Measurements from ENCODE around the gene TPST1.
"Not testable (repeated sequence)": the region's sequence is repeated elsewhere in the genome, so short reads cannot be mapped to it uniquely, and the experiment has no call there.

Gene TPST1

DNA sequence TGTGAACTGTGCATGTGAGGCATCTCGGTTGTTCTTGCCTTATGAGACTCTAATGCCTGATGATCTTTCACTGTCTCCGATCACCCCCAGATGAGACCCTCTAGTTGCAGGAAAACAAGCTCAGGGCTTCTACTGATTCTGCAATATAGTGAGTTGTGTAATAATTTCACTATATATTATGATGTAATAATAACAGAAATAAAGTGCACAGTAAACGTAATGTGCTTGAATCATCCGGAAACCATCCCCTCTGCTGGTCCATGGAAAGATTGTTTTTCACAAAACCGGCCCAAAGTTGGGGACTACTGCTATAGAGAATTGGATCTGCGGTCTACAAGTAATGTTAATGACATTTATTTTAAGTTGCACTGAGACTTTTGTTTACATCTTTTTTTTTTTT is 126.7 kb downstream of the TPST1 start:
- no peak for DNase-seq (ENCODE audit: low spot score)

DNA sequence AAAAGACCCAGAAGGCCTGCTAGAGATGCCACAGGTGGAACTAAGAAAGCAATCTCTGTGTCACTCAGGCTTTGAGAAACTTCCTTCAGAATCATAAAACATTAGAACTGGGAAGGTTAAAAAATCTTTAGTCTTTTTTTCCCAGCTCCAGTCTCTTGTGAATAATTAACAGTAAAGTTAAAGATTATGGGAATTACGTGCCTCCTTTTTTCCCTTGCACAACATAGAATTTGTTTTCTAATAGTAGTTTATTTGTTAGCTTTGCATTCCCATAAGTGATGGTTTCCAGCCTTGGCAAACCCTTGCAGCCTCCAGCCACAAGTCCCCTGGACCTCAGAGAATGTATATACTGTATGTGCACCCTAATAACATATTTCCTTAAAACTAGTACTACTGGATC is 128.3 kb downstream of the TPST1 start:
- DNase-seq (ENCODE audit: low spot score): no peak

DNA sequence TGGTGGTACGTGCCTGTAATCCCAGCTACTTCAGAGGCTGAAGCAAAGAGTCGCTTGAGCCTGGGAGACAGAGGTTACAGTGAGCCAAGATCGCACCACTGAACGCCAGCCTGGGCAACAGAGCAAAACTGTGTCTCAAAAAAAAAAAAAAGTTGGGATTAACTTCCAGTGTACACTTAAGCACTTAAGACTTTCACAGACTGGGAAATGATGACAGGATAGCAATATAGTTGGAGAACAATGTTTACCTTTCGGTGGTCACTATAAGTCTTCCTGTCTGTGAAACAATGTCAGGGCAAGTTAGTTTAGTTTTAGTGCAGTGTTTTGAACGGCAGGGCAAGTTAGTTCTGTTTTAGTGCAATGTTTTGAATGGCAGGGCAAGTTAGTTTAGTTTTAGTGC is 130.2 kb downstream of the TPST1 start:
- DNase-seq (ENCODE audit: low spot score): no peak

DNA sequence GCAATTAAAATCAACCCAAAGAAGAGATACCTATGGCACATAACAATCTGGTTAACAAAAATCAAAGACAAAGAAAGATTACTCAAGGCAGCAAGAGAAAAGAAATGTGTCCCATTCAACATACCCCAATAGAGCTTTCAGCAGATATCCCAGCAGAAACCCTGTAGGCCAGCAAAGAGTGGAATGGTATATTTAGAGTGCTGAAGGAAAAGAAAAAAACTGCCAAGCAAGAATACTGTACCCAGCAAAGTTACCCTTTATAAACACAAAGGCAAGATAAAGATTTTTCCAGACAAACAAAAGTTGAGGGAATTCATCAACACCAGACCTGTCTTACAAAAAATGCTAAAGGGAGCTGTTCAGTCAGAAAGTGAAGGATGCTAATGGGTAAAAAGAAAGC is 131.6 kb downstream of the TPST1 start:
- DNase-seq (ENCODE audit: low spot score): no peak

DNA sequence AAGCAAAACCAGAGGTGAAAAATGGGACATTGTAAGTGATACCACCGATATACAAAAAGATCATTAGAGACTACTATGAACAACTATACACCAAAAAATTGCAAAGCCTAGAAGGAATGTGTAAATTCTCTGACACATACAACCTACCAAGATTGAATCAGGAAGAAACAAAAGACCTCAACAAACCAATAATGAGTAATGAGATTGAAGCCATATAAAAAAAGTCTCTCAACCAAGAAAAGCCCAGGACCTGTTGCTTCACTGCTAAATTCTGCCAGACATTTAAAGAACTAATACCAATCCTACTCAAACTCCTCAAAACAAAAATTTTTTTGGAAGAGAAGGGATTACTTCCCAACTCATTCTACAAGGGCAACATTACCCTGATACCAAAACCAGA is 134.0 kb downstream of the TPST1 start:
- DNase-seq (ENCODE audit: low spot score): no peak

DNA sequence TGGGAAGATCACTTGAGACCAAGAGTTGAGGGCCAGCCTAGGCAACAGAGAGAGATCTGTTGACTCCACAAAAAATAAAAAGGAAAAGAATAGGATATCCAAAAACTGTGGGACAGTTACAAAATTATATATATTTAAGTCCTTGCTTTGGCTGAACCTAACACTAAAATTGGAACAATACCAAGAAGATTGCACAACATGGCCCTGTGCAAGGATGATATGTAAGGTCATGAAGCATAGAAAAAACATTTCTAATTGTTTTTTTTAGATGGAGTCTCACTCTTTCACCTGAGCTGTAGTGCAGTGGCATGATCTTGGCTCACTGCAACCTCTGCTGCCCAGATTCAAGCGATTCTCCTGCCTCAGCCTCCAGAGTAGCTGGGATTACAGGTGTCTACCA is 139.0 kb downstream of the TPST1 start:
- no peak for DNase-seq (ENCODE audit: low spot score)

DNA sequence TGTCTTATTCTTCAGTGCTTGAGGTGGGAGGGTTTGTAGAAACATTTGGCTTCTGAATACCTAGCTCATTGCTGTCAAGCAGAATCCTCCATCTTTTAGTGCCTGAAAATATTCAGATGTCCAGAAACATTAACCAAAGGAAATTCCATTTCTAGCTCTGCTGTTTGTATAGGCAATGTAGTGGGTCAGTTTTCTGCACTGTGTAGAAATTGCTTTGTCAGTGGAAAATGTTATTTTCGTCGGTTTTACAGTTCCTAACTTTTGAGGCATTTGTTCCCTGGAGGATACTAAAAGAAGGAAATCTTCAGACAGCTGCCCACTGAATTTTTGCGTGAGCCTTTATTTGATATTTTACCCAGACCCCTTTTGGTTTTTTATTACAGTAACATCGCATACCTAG is 143.4 kb downstream of the TPST1 start:
- DNase-seq (ENCODE audit: low spot score): no peak

DNA sequence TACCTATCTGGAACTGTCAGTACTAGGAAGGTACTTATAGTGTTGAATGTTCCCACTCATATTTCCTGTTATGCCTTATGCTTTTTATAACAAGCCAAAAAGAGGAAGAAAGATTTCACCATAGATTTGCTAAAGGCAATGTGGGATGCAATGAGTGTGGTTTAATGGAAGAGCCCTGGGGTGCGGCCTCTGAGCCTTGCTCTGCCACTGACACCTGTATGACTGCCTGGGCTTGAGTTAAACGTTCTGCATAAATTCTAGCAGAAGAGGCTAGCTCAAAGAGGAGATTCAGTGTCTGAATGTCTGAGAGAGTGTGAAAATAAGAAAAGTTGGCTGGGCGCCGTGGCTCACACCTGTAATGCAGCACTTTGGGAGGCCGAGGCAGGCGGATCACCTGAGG is 143.8 kb downstream of the TPST1 start:
- no peak for DNase-seq (ENCODE audit: low spot score)

DNA sequence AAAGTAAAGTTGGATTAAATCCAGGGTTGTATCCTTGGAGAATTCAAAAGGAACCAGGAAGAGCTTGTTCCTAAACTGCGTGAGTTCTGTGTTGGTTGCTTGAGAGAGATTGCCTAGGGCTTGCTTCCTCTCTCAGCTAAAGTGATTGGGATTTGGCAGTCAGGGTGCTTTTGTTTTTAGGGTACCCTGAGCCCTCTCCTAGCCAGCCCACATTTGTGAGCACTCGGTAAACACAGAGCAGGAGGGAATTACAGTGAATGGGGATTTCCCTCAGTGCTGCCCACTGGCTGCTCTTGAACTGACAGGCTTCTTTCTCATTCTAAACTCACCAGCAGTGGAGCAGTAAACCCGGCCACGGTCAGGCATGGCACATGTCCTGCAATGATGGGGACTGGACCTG is 146.9 kb downstream of the TPST1 start:
- DNase-seq (ENCODE audit: low spot score): no peak

DNA sequence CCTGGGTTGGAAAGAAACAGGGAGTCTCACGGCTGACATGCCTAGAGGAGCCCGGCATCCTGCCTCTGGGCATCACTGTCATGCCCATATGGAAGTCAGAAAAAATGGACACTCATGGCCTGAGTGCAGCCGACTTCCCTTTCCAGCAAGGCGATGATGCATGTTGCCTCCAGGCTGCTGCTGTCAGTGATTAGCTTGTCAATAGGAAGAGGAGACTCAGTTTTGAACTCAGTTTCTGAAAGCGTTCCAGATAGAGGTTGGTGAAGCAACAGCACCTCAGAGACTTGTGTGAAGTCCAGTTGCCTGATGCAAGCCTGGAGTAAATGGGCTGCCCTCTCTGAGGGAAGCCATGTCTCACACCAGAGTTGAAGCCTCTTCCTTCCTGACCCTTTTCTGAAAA is 148.4 kb downstream of the TPST1 start:
- no peak for DNase-seq (ENCODE audit: low spot score)

DNA sequence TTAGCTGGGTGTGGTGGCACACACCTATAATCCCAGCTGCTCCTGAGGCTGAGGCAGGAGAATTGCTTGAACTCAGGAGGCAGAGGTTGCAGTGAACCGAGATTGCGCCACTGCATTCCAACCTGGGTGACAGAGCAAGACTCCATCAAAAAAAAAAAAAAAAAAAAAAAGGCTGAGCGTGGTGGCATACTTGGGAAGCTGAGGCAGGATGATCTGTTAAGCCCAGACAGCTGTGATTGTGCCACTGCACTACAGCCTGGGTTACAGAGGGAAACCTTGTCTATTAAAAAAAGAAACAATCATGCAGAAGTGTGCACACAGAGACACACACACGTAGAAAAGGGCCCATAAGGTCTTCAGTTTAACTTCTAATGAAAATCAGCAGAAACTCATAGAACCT is 150.6 kb downstream of the TPST1 start:
- no peak for DNase-seq (ENCODE audit: low spot score)

DNA sequence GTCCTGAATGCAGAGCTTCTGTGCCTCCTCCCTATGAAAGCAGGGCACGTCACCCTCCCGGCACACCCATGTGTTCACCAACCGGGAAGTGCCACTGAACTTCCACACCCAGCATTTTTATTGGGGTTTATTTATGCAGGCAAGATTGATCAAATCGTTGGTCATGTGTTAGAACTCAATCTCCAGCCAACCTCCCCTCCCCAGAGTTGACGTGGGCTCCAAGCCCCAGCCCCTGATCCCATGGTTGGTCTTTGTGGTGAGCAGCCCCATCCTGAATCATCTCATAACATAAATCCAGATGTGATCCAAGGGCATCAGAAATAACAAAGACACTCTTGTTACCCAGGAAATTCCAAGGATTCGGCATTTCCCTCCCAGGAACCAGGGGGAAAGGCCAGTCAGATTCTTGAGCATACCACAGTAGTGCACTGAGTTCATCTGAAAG is 151.2 kb downstream of the TPST1 start:
- DNase-seq (ENCODE audit: low spot score): no peak

DNA sequence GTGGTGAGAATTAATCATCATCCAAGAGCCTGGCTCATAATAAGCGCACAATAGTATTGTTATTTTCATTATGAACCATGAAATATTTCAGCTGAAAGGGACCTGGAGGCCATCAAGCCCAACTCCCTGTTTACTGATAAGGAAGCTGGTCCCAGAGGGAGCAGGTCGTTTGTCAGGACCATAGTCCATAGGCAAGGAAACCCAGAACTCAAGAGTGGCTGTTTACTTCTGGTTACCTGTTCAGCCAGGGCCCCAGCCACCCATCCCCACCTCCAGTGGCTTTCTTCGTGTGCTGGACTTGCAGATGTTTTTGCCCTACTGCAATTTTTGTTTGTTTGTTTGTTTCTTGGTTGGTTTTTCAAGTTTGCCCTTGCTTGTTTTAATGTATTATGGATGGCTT is 152.0 kb downstream of the TPST1 start:
- no peak for DNase-seq (ENCODE audit: low spot score)

DNA sequence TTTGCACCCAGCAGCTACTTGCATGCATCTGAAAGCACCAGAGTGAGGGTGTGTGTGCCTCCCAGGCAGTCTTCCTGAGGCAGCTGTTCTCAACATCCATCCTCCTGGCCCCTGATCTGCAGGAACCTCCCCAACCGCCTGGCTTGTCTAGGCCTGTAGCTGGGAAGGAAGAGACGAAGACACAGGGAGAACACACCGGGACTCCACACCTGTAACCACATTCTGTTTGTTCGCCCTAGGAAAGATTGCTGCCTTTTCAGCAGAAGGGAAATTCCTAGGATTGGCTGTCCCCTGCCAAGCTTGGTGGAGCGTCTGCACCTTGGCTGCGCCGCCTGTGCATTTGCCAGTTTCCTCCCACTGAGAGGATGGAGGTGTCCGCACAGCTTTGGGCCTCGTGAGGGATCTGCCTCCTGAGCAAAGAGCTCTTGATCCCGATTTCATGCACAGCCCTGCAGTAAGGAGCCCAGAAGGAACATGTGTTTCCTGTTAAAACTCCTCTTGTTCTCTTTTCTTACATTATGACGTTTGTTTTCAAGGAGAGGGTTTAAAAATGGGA is 154.6 kb downstream of the TPST1 start:
- DNase-seq (ENCODE audit: low spot score): no peak

DNA sequence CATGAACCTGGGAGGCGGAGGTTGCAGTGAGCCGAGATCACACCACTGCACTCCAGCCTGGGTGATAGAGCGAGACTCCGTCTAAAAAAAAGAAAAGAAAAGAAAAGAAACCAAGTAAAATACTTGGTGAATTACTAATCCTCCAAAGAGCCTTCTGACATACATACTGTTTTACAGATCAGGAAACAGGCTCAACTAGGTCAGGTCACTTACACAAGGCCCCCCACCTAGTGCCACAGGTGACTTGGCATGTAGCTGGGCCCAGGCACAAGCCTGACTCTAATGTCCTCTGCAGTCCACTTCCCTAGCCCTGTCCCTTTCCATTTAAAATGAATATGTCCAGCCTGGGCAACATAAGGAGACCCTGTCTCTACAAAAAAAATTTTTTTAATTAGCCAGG is 157.0 kb downstream of the TPST1 start:
- DNase-seq (ENCODE audit: low spot score): no peak

DNA sequence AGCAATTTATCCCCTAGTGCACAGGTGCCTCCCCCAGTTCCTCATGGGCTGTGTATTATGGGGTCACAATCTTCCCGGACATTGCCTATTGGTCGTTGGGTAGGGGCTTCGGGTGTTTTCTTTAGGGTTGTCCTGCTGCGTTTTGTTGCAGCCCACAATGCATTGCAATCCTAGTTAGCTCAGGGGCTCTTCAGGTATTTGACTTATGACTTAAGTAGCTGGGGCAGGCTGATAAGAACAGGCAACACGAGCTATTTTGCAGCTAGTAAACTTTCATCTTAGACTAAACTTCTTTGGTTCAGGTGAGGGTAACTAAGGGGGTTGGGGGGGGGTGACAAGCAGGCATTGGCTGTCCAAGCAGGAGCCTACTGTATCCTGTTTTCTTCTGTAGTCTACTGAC is 158.5 kb downstream of the TPST1 start:
- DNase-seq (ENCODE audit: low spot score): no peak

DNA sequence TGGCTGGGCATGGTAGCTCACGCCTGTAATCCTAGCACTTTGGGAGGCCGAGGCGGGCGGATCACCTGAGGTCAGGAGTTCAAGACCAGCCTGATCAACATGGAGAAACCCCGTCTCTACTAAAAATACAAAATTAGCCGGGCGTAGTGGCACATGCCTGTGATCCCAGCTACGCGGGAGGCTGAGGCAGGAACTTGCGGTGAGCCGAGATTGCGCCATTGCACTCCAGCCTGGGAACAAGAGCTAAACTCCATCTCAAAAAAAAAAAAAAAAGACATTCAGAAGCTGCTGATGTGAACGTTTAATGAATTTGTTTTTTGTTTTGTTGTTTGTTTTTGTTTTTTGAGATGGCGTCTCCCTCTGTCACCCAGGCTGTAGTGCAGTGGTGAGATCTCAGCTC is 159.9 kb downstream of the TPST1 start:
- not testable (repeated sequence) for DNase-seq (ENCODE audit: low spot score)

DNA sequence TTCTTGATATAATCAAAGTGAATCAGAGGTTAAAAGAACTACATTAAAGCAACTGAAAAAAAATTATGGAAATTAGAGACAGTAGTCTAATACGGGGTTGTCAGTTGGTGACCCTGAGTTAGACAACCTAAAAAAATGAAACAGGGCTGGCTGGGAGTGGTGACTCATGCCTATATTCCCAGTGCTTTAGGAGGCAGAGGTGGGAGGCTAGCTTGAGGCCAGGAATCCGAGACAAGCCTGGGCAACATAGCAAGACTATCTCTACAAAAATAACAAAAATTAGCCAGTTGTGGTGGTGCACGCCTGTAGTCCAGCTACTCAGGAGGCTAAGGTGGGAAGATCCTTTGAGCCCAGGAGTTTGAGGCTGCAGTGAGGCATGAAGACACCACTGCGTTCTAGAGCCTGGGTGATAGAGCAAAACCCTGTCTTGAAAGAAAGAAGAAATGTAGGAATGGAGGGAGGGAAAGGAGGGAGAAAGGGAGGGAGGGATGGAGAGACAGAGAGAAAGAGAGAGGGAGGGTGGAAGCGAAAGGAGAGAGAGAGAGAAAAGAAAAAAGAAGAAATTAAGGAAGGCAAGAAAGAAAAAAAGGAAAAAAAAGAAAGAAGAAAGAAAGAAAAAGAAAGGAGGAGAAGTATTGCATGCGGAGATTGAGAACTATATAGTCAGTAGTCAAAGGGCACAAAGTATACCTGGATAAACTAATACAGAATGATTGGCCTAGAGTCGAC is 166.1 kb downstream of the TPST1 start:
- DNase-seq (ENCODE audit: low spot score): no peak

DNA sequence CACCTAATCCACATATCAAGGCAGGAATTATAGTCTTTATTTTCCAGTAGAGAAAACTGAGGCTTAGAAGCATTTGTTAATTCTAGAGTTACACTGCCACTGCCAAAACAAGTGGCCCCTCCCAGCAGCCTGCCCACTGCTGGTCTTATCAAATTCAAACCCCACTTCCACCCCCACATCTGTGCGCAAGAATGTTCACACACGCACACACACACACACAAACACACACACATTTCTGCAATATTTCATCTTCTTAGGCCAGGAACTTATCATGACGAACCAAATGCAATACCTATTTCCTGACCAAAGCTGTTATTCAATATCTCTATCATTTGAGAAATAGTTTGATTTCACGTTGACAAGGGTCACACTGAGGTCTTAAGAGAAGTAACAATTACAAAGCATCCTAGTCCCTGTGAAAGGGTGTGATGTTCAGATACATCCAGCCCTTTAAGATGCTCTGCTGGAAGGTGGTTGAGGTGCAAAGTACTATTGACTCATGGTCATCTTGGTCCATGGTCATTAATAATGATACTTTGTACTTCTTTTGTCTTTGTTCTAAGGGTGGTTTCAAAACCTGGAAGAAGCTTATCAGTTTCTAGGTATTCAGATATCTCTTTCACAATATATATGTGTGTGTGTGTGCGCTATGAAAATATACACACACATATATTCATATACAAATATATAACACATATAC is 169.2 kb downstream of the TPST1 start:
- not testable (repeated sequence) for DNase-seq (ENCODE audit: low spot score)

DNA sequence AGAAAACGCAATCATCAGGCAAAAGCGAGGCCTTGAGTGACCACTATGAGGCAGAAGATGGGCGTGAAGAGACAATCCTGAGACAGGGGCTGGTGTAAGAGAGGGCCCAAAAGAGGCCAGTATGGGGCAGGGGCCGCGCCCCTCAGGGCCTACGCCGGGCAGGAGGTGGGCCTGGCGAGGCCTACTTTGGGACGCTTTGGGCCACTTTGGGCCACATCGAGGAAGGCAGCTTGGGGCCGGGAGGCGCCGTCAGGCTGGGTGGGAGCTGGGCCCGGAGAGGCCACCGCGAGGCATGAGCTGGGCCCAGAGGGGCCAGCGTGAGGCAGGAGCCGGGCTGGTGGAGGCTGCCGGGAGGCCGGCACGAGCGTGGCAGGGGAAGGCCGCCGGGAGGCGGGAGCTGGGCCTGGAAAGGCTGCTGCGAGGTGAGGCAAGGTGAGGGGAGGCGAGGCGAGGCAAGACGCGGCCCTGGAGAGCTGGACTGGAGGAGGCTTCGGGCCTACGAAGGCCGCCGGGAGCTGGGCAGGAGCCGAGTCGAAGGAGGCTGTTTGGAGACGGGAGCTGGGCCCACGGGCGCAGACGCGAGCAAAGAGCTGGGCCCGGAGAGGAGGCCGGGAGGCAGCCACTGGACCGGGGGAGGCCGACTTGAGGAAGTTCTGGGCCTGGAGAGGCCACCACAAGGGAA is 171.3 kb downstream of the TPST1 start:
- no peak for DNase-seq (ENCODE audit: low spot score)

DNA sequence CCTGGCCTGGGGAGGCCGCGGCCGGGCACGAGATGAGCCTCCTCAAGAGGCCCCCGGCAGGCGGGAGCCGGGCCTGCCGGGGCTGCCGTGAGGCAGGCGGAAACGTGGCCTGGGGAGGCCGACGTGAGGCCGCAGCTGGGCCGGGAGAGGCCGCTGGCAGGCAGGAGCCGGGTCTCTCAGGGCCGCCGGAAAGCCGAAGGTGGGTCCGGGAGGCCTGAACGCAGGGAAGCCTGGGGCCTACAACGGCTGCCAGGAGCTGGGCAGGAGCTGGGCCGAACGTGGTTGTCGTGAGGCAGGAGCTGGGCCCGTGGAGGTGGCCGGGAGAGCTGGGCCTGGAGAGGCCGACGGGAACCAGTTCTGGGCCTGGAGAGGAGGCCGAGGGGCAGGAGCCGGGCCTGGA is 171.9 kb downstream of the TPST1 start:
- no peak for DNase-seq (ENCODE audit: low spot score)

DNA sequence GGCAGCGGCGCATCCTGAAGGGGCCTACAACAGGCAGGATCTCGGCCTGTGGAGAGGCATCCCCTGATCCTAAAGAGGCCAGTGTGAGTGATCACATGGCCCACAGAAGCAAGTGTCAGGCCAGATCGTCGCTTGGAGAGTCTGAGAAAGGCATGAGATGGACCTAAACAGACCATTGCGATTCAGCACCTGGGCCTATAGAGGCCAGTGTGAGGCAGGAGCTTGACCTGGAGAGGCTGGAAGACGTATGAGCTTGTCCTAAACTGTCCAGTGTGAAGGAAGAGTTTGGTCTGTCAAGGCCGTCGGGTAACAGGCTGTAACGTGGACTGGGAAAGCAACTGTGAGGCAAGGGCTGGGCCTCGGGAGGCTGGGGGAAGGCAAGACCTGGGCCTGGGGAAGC is 172.6 kb downstream of the TPST1 start:
- DNase-seq (ENCODE audit: low spot score): no peak

DNA sequence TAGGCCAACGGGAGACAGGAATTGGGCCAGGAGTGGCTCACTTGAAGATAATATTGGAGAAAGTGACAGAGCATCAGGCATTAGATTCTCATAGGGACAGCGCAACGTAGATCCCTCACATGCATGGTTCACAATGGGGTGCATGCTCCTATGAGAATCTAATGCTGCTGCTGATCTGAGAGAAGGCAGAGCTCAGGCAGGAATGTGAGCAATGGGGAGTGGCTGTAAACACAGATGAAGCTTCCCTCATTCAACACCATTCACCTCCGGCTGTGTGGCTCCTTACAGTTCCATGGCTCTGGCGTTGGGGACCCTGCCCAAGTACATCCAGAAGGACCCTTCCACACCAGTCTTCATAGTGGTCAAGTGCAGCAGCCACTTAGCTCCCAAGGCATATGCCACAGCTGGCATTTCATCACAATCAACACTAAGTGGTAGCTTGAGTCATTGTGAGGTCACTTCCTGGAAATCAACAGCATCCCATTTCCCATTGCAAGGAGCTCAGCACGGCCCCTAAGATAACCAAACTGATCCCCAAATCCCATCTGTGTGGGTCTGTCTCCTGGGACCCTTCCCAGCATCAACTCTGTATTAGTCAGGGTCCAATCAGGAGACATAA is 174.5 kb downstream of the TPST1 start:
- DNase-seq (ENCODE audit: low spot score): peak; percentile 82
